A549 (cell line): ENCODE measurements around the gene CGN. TPM values are rescaled to one million over a fixed set of nuclear protein-coding genes. Genes with fewer than 3 reads are reported as not detected.

Experiments used
- ATAC-seq, 2 experiments: fragments of 200-7000 bp in 1 of 2; fragments of >200 bp in 1 of 2; cut with Nextera tagmentation in 1 of 2; cut with Tn5 transposase in 1 of 2; 3 replicates each; pipeline versions ENCODE4 v1.8.0 to v1.9.1; 2018 to 2020; ENCODE audit warnings: mild to moderate bottlenecking in 1 of 2, moderate library complexity in 1 of 2
- CTCF ChIA-PET: fragments of 300-600 bp; sonication (Branson Sonifier 250); formaldehyde crosslinking; extraction: SDS; loops from one replicate; lab custom pipeline; 2021; ENCODE audit warnings: antibody characterized with exemption, inconsistent platforms; lab: Yijun Ruan, JAX
- POLR2A ChIA-PET: fragments of 350-600 bp; formaldehyde crosslinking; extraction: SDS; loops from one replicate; lab custom pipeline; 2021; ENCODE audit warnings: antibody characterized with exemption, inconsistent platforms; lab: Yijun Ruan, JAX
- DNase-seq, 2 experiments: peaks; one replicate each; pipeline versions ENCODE4 v3.0.0 to v3.0.0-alpha.2; 2011 to 2016; ENCODE audit warnings: low read depth in 1 of 2, low spot score in 1 of 2
- FAIRE-seq: peaks from 2 replicates; lab custom pipeline; 2011; peaks lifted over from hg19 to GRCh38; lab: Jason Lieb, UNC
- H3K27ac ChIP-seq, 2 experiments: fragments of >200 bp; sonication (Bioruptor Twin); formaldehyde crosslinking; 3 replicates each; pipeline ENCODE4 v1.5.1; 2016 to 2017
- H3K4me1 ChIP-seq: fragments of >200 bp; sonication (Bioruptor Twin); formaldehyde crosslinking; 3 replicates; pipeline ENCODE4 v1.6.1; 2016
- H3K4me2 ChIP-seq: fragments of >200 bp; sonication (Bioruptor Twin); formaldehyde crosslinking; 3 replicates; pipeline ENCODE4 v1.6.1; 2016
- H3K4me3 ChIP-seq: fragments of >200 bp; sonication (Bioruptor Twin); formaldehyde crosslinking; 3 replicates; pipeline ENCODE4 v1.5.1; 2016
- H3K9me3 ChIP-seq: fragments of >200 bp; sonication (Bioruptor Twin); formaldehyde crosslinking; 3 replicates; pipeline ENCODE4 v1.6.1; 2016
- BCL3 ChIP-seq: fragments of >200 bp; sonication (Bioruptor Twin); formaldehyde crosslinking; IDR thresholded peaks from 3 replicates; pipeline ENCODE4 v1.6.1; 2016
- CEBPB ChIP-seq, 2 experiments: fragments of >200 bp in 1 of 2; sonication (Bioruptor Twin) in 1 of 2; formaldehyde crosslinking in 1 of 2; IDR thresholded peaks; 2 replicates each; pipeline ENCODE4 v1.6.1; 2012 to 2016
- EHMT2 ChIP-seq: fragments of 200-600 bp; sonication (generic); IDR thresholded peaks from 2 replicates; pipeline ENCODE4 v1.6.1; 2016; ENCODE audit warnings: antibody characterized with exemption, low read depth, mild to moderate bottlenecking, moderate library complexity
- HDAC2 ChIP-seq: fragments of 200-600 bp; sonication (generic); IDR thresholded peaks from 2 replicates; pipeline ENCODE4 v1.6.1; 2016
- HES2 ChIP-seq: fragments of >200 bp; sonication (Bioruptor Twin); formaldehyde crosslinking; IDR thresholded peaks from 2 replicates; pipeline ENCODE4 v1.6.1; 2016
- HOXB13 ChIP-seq: fragments of 250-450 bp; sonication (Bioruptor Pico); IDR thresholded peaks from 2 replicates; pipeline ENCODE4 v1.5.0; 2020; ENCODE audit warnings: low read depth, mild to moderate bottlenecking, moderate library complexity
- JUNB ChIP-seq: fragments of >200 bp; sonication (Bioruptor Twin); formaldehyde crosslinking; IDR thresholded peaks from 2 replicates; pipeline ENCODE4 v1.6.1; 2016
- KDM1A ChIP-seq: fragments of 200-600 bp; sonication (generic); IDR thresholded peaks from 2 replicates; pipeline ENCODE4 v1.6.1; 2016; ENCODE audit warnings: low read depth, mild to moderate bottlenecking
- MAFK ChIP-seq: fragments of 450-650 bp; IDR thresholded peaks from 2 replicates; pipeline ENCODE4 v1.6.1; 2014; ENCODE audit not compliant: partially characterized antibody
- MAX ChIP-seq: IDR thresholded peaks from 2 replicates; pipeline ENCODE4 v1.6.1; 2012
- MYC ChIP-seq: IDR thresholded peaks from 2 replicates; pipeline ENCODE4 v1.6.1; 2012; ENCODE audit warnings: mild to moderate bottlenecking, inconsistent platforms, low read length, improper control_type of control experiment, borderline replicate concordance
- NR3C1 ChIP-seq: fragments of >200 bp; sonication (Bioruptor Twin); formaldehyde crosslinking; IDR thresholded peaks from 3 replicates; pipeline ENCODE4 v1.6.1; 2017
- POLR2A ChIP-seq: IDR thresholded peaks from 2 replicates; pipeline ENCODE4 v1.6.1; 2012; ENCODE audit warnings: mild to moderate bottlenecking, low read length
- RFX5 ChIP-seq: fragments of 450-650 bp; IDR thresholded peaks from 2 replicates; pipeline ENCODE4 v1.7.1; 2014; ENCODE audit warnings: antibody characterized with exemption, mild to moderate bottlenecking, moderate library complexity
- TFCP2L1 ChIP-seq: fragments of 250-450 bp; sonication (Bioruptor Pico); IDR thresholded peaks from 2 replicates; pipeline ENCODE4 v1.5.0; 2021; ENCODE audit warnings: mild to moderate bottlenecking
- ZC3H11A ChIP-seq: fragments of 450-650 bp; IDR thresholded peaks from 2 replicates; pipeline ENCODE4 v1.6.1; 2014; ENCODE audit warnings: antibody characterized with exemption, mild to moderate bottlenecking
- ZNF302 ChIP-seq: fragments of 250-450 bp; sonication (Bioruptor Pico); IDR thresholded peaks from 2 replicates; pipeline ENCODE4 v1.9.0; 2021; ENCODE audit warnings: inconsistent platforms, mild to moderate bottlenecking, moderate library complexity
- ZSCAN20 ChIP-seq: fragments of 250-450 bp; sonication (Bioruptor Pico); IDR thresholded peaks from 2 replicates; pipeline ENCODE4 v1.8.0; 2022; ENCODE audit warnings: mild to moderate bottlenecking, moderate library complexity
- WGBS: methylation state at CpG from one replicate; pipeline ENCODE4 v1.1.6; 2017; ENCODE audit errors: missing lambda C conversion rate; 5-methylcytosine and 5-hydroxymethylcytosine counted together
- polyA plus RNA-seq, 4 experiments: library from polyadenylated mRNA; depleted of rRNA in 3 of 4; stranded (reverse); fragments of >200 nt; fragmentation: RNase III in 1 of 4; extraction: RNeasy Plus Mini Kit Qiagen cat#74134 plus additional on column Dnase treatment in 1 of 4; gene quantifications; 2 replicates in 3 of 4; 3 replicates in 1 of 4; pipeline ENCODE4 v1.2.3, GENCODE V29; 2011 to 2017
- TF ChIP-seq, protein P1 (sequence below): fragments of >200 bp; sonication (Bioruptor Twin); formaldehyde crosslinking; IDR thresholded peaks from 3 replicates; pipeline ENCODE4 v1.5.1; 2016
- TF ChIP-seq, protein P2 (sequence below): fragments of 150-350 bp; IDR thresholded peaks from 2 replicates; pipeline ENCODE4 v1.6.1; 2014; ENCODE audit warnings: low read depth, mild to moderate bottlenecking, low read length
- TF ChIP-seq, protein P3 (sequence below): fragments of 250-450 bp; sonication (Bioruptor Pico); IDR thresholded peaks from 2 replicates; pipeline ENCODE4 v1.5.0; 2020; ENCODE audit warnings: low read depth, mild to moderate bottlenecking, moderate library complexity
- TF ChIP-seq, protein P4 (sequence below): fragments of 450-650 bp; IDR thresholded peaks from 2 replicates; pipeline ENCODE4 v1.6.1; 2014; ENCODE audit warnings: antibody characterized with exemption

The CGN gene
- polyA plus RNA-seq, 2 of the 4 experiments (the other 2 are of a cell fraction) = 1.8 to 2.3 TPM

GRCh38 chr1:151474745-151475144 lies 36.4 kb upstream of the CGN start:
- POLR2A ChIA-PET = interaction anchor here (1.3 kb wide), 1 partner anchor 15 kb away, joined by 4 read pairs; the partner anchor contains the start of gene POGZ

GRCh38 chr1:151475175-151475574 lies 36.0 kb upstream of the CGN start:
- no peak for TF ChIP-seq ZC3H11A
- TF ChIP-seq, protein P1, sequence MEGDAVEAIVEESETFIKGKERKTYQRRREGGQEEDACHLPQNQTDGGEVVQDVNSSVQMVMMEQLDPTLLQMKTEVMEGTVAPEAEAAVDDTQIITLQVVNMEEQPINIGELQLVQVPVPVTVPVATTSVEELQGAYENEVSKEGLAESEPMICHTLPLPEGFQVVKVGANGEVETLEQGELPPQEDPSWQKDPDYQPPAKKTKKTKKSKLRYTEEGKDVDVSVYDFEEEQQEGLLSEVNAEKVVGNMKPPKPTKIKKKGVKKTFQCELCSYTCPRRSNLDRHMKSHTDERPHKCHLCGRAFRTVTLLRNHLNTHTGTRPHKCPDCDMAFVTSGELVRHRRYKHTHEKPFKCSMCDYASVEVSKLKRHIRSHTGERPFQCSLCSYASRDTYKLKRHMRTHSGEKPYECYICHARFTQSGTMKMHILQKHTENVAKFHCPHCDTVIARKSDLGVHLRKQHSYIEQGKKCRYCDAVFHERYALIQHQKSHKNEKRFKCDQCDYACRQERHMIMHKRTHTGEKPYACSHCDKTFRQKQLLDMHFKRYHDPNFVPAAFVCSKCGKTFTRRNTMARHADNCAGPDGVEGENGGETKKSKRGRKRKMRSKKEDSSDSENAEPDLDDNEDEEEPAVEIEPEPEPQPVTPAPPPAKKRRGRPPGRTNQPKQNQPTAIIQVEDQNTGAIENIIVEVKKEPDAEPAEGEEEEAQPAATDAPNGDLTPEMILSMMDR = no peak
- TF ChIP-seq HOXB13 = no peak
- TF ChIP-seq, protein P2, sequence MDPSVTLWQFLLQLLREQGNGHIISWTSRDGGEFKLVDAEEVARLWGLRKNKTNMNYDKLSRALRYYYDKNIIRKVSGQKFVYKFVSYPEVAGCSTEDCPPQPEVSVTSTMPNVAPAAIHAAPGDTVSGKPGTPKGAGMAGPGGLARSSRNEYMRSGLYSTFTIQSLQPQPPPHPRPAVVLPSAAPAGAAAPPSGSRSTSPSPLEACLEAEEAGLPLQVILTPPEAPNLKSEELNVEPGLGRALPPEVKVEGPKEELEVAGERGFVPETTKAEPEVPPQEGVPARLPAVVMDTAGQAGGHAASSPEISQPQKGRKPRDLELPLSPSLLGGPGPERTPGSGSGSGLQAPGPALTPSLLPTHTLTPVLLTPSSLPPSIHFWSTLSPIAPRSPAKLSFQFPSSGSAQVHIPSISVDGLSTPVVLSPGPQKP = no peak
- Histone ChIP-seq H3K27ac (no peak overlapping the region), H3K9me3 (no peaks in the 10 kb centered on the region), H3K4me3 (no peak overlapping the region), H3K4me1 (peaks cover 7% of the 10 kb centered on the region; the same call in 2 of the 3 replicates), H3K4me2 (no peak overlapping the region)
- ChIA-PET POLR2A (interaction anchor here (1.3 kb wide), 1 partner anchor 16 kb away, joined by 4 read pairs; the partner anchor contains the start of gene POGZ), CTCF (interaction anchor here (0.6 to 1.5 kb wide), 8 partner anchors 10 to 259 kb away, joined by 3 to 4 read pairs (median 3); partner anchors contain the start of gene CGN)
- 80% methylated on average over 1 of the region's 1 CpG for WGBS
- ATAC-seq = no peak
- FAIRE-seq = no peak
- no peak for DNase-seq

More at GRCh38 chr1:151474745-151475144, 36.4 kb upstream of the CGN start:
- FAIRE-seq (no peak), DNase-seq (no peak), ATAC-seq (no peak)
- WGBS = 93% methylated on average over 3 of the region's 3 CpGs
- Histone ChIP-seq H3K9me3 (no peaks in the 10 kb centered on the region), H3K4me1 (peaks cover 7% of the 10 kb centered on the region; the same call in 2 of the 3 replicates), H3K4me2 (no peak overlapping the region), H3K27ac (no peak overlapping the region), H3K4me3 (no peak overlapping the region)
- CTCF ChIA-PET = interaction anchor here (0.8 to 1.5 kb wide), 8 partner anchors 10 to 260 kb away, joined by 3 to 4 read pairs (median 3); partner anchors contain the start of genes CGN and POGZ
- TF ChIP-seq MAFK (no peak), KDM1A (no peak), EHMT2 (no peak), HOXB13 (no peak), JUNB (no peak), CEBPB (IDR thresholded peaks at IDR 0.05) (no peak), HES2 (no peak), ZNF302 (no peak), POLR2A (no peak), NR3C1 (no peak), BCL3 (no peak), TFCP2L1 (CRISPR knock-in tag) (no peak), MAX (no peak), RFX5 (no peak), MYC (no peak), HDAC2 (no peak), ZSCAN20 (CRISPR knock-in tag) (no peak)
- TF ChIP-seq, protein P2 = no peak
- TF ChIP-seq, protein P3, sequence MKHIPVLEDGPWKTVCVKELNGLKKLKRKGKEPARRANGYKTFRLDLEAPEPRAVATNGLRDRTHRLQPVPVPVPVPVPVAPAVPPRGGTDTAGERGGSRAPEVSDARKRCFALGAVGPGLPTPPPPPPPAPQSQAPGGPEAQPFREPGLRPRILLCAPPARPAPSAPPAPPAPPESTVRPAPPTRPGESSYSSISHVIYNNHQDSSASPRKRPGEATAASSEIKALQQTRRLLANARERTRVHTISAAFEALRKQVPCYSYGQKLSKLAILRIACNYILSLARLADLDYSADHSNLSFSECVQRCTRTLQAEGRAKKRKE = no peak
- TF ChIP-seq, protein P4, sequence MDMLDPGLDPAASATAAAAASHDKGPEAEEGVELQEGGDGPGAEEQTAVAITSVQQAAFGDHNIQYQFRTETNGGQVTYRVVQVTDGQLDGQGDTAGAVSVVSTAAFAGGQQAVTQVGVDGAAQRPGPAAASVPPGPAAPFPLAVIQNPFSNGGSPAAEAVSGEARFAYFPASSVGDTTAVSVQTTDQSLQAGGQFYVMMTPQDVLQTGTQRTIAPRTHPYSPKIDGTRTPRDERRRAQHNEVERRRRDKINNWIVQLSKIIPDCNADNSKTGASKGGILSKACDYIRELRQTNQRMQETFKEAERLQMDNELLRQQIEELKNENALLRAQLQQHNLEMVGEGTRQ = no peak
